Psoas muscle (tissue), 8 donors: ENCODE data around the gene ZNF746. TPM values are rescaled to one million over a fixed set of nuclear protein-coding genes. Genes with fewer than 3 reads are reported as not detected.

Source experiments
- ATAC-seq, 4 donors: fragments of 200-7000 bp; cut with Tn5 transposase; one replicate each; pipeline ENCODE4 v1.9.1; 2020; ENCODE audit warnings: moderate library complexity in 3 of 4, mild to moderate bottlenecking in 2 of 4
- DNase-seq, 2 donors: peaks; one replicate each; pipeline ENCODE4 v3.0.0-alpha.2; 2020
- H3K27ac ChIP-seq: fragments of 200-600 bp; one replicate; pipeline ENCODE4 v1.8.0; 2022
- H3K27me3 ChIP-seq, 3 donors: fragments of 200-600 bp in 1 of 3; one replicate each; pipeline versions ENCODE4 v1.6.1 to v1.8.0; 2013 to 2022; ENCODE audit warnings: low read length in 2 of 3, mild to moderate bottlenecking in 2 of 3, moderate library complexity in 1 of 3; ENCODE audit not compliant: insufficient read depth in 3 of 3
- H3K36me3 ChIP-seq, 2 donors: fragments of 200-600 bp in 1 of 2; one replicate each; pipeline versions ENCODE4 v1.6.1 to v1.8.0; 2013 to 2022; ENCODE audit warnings: low read depth in 1 of 2, mild to moderate bottlenecking in 1 of 2, moderate library complexity in 1 of 2; ENCODE audit not compliant: insufficient read depth in 1 of 2
- H3K4me1 ChIP-seq: fragments of 200-600 bp; one replicate; pipeline ENCODE4 v1.8.0; 2022
- H3K4me3 ChIP-seq: fragments of 200-600 bp; one replicate; pipeline ENCODE4 v1.8.0; 2022; ENCODE audit warnings: mild to moderate bottlenecking
- H3K9me3 ChIP-seq: fragments of 200-600 bp; one replicate; pipeline ENCODE4 v1.8.0; 2022
- CTCF ChIP-seq: fragments of 200-600 bp; IDR thresholded peaks from one replicate; pipeline ENCODE4 v1.8.0; 2022; ENCODE audit warnings: antibody characterized with exemption
- WGBS, 3 donors: extraction: QIAGEN DNeasy Blood & Tissue Kit; methylation state at CpG; one replicate each; pipeline versions ENCODE4 v1.1.6 to v1.1.7; 2013; 5-methylcytosine and 5-hydroxymethylcytosine counted together
- intact Hi-C, 2 donors: fragments of 100-400 bp; cut with DNase I; formaldehyde crosslinking; loops; one replicate each; pipeline versions ENCODE4 v1.11.0 to v1.14.2; 2022
- polyA plus RNA-seq, 3 donors: library from polyadenylated mRNA; stranded (reverse); fragments of 200-250 nt; gene quantifications; one replicate each; pipeline ENCODE4 v1.2.3, GENCODE V29; 2013
- total RNA-seq, 4 donors: library from RNA; stranded (reverse); fragmentation: NEBNext Ultra II Directional in 2 of 4; extraction: Animal tissue kit (Norgen Biotek cat#: 25700) in 2 of 4; gene quantifications; one replicate each; pipeline versions ENCODE4 v1.2.1 to v1.2.4, GENCODE V29; 2021 to 2023
- donor health status: healthy with polysubstance abuse.
- donor health status: DM: no; HTN: no; CAD: no; lungs with moderate emphysema.
- donor health status: Bipolar disorder and iron deficiency.
- donor health status: healthy.
- donor health status: DM: yes; HTN: yes; CAD: no.
- donor health status: DM: no; HTN: no; CAD: no.
- donor health status: DM: no; HTN: no; CAD: no.
- donor health status: DM: yes; HTN: yes; CAD: no.

Gene ZNF746
- total and polyA plus RNA-seq, 7 donors: 5.0 to 12.7 (median 8.5) TPM

GRCh38 chr7:149500201-149500600 lies 2.6 kb upstream of the ZNF746 start:
- intact Hi-C loops: loop anchor here in 1 of 2 donors (5.0 kb wide), 1 partner anchor 127 kb away; no protein-coding TSS in a partner anchor
- Histone ChIP-seq H3K9me3 (no peaks in the 10 kb centered on the region), H3K4me3 (no peak overlapping the region), H3K36me3 (no peaks in the 10 kb centered on the region), H3K27ac (no peak overlapping the region), H3K27me3 (no peaks in the 10 kb centered on the region), H3K4me1 (peaks cover 11% of the 10 kb centered on the region)
- DNase-seq (no peak), ATAC-seq (no peak)
- TF ChIP-seq CTCF: no peak

GRCh38 chr7:149498811-149499210 lies 1.2 kb upstream of the ZNF746 start:
- Histone ChIP-seq H3K9me3 (no peaks in the 10 kb centered on the region), H3K36me3 (peaks cover 0 to 5% of the 10 kb centered on the region in 2 donors), H3K27me3 (no peaks in the 10 kb centered on the region), H3K4me1 (peaks cover 18% of the 10 kb centered on the region), H3K4me3 (no peak overlapping the region), H3K27ac (no peak overlapping the region)
- TF ChIP-seq CTCF: no peak
- no peak for DNase-seq
- no peak for ATAC-seq
- 88 to 90% (median 90%) methylated on average over 6 of the region's 6 CpGs for WGBS, 3 donors
- intact Hi-C loops: loop anchor here in 1 of 2 donors (5.0 to 10.0 kb wide), 3 partner anchors 37 to 246 kb away; partner anchors contain the start of genes ZNF777 and ZNF783

- peak overlapping the region; percentile 85 for H3K4me3 ChIP-seq
- no peaks in the 10 kb centered on the region for H3K27me3 ChIP-seq
- intact Hi-C loops: loop anchor here in 1 of 2 donors (2.0 to 10.0 kb wide), 4 partner anchors 35 to 248 kb away; partner anchors contain the start of genes ZNF777 and ZNF783
- no peaks in the 10 kb centered on the region for H3K9me3 ChIP-seq
- ATAC-seq (peak; percentile 15 to 51 (median 33)), DNase-seq (peak; percentile 72 to 76)
- H3K36me3 ChIP-seq: peaks cover 5 to 25% of the 10 kb centered on the region in 2 donors
- H3K27ac ChIP-seq: peak overlapping the region; percentile 79
- no peak for TF ChIP-seq CTCF
- peaks cover 18% of the 10 kb centered on the region for H3K4me1 ChIP-seq
- 3 to 6% (median 3%) methylated on average over 32 to 50 of the region's 51 CpGs for WGBS, 3 donors
These were observed 792 bp downstream of the ZNF746 start for GRCh38 chr7:149496642-149497391.

GRCh38 chr7:149495785-149496641 lies 1.6 kb downstream of the ZNF746 start:
- TF ChIP-seq CTCF: no peak
- Histone ChIP-seq H3K9me3 (no peaks in the 10 kb centered on the region), H3K4me3 (peak overlapping the region; percentile 85), H3K27ac (peak overlapping the region; percentile 11), H3K36me3 (peaks cover 5 to 33% of the 10 kb centered on the region in 2 donors), H3K27me3 (no peaks in the 10 kb centered on the region), H3K4me1 (peaks cover 20% of the 10 kb centered on the region)
- intact Hi-C loops: loop anchor here in 1 of 2 donors (2.0 to 10.0 kb wide), 4 partner anchors 34 to 249 kb away; partner anchors contain the start of genes ZNF777 and ZNF783
- WGBS, 3 donors: 35 to 54% (median 40%) methylated on average over 11 to 12 of the region's 13 CpGs
- peak; percentile 32 to 62 (median 34) for ATAC-seq
- DNase-seq: peak; percentile 75 to 85
